Measurements from ENCODE around the gene PSMC5.

PSMC5 gene

GRCh38 chr17:63840591-63841349 lies 13.5 kb downstream of the PSMC5 start:
- H3K36me3 ChIP-seq (ENCODE audit: insufficient read depth, low read length) = peaks cover 6% of the 10 kb centered on the region; the same call in 1 of the 2 replicates
- H4K20me1 ChIP-seq (ENCODE audit: insufficient read depth, low read length, poor library complexity, severe bottlenecking) = peaks cover 40% of the 10 kb centered on the region
- H2AFZ ChIP-seq (ENCODE audit: low read length) = no peak overlapping the region
- H3K4me3 ChIP-seq (ENCODE audit: low read length, poor library complexity, severe bottlenecking) = peak overlapping the region; percentile 89
- H3F3A ChIP-seq (ENCODE audit: low read depth) = peaks cover 10% of the 10 kb centered on the region
- no peaks in the 10 kb centered on the region for H3K9me3 ChIP-seq (ENCODE audit: insufficient read depth, low read depth, low read length)
- no peak for TF ChIP-seq CTCF (conservative IDR thresholded peaks at IDR 0.05; ENCODE audit: low read length)
- TF ChIP-seq EZH2phosphoT487 (IDR thresholded peaks at IDR 0.05; ENCODE audit: borderline replicate concordance) = no peak
- no peaks in the 10 kb centered on the region for H3K9me2 ChIP-seq (replicated peaks; ENCODE audit: low read depth, low read length)
- H3K79me2 ChIP-seq (ENCODE audit: insufficient read depth, low read length) = peaks cover 66% of the 10 kb centered on the region
- peak overlapping the region; percentile 85 for H3K4me2 ChIP-seq (ENCODE audit: low read depth, low read length, poor library complexity, severe bottlenecking)
- peak overlapping the region; percentile 97 for H3K9ac ChIP-seq (ENCODE audit: low read depth, low read length, poor library complexity, severe bottlenecking)
- peaks cover 46% of the 10 kb centered on the region for H3K4me1 ChIP-seq (ENCODE audit: insufficient read depth, low read length, poor library complexity, severe bottlenecking)
- no peaks in the 10 kb centered on the region for H3K27me3 ChIP-seq (ENCODE audit: insufficient read depth, low read length, poor library complexity, severe bottlenecking)

GRCh38 chr17:63841350-63842172 lies 14.3 kb downstream of the PSMC5 start:
- Histone ChIP-seq H3K9me2 (replicated peaks; ENCODE audit: low read depth, low read length) (no peaks in the 10 kb centered on the region), H3K9me3 (ENCODE audit: insufficient read depth, low read depth, low read length) (no peaks in the 10 kb centered on the region), H4K20me1 (ENCODE audit: insufficient read depth, low read length, poor library complexity, severe bottlenecking) (peaks cover 40% of the 10 kb centered on the region), H3K36me3 (ENCODE audit: insufficient read depth, low read length) (peaks cover 6% of the 10 kb centered on the region; the same call in 1 of the 2 replicates), H2AFZ (ENCODE audit: low read length) (peak overlapping the region; percentile 20; the same call in 1 of the 2 replicates), H3K27me3 (ENCODE audit: insufficient read depth, low read length, poor library complexity, severe bottlenecking) (no peaks in the 10 kb centered on the region), H3K9ac (ENCODE audit: low read depth, low read length, poor library complexity, severe bottlenecking) (peak overlapping the region; percentile 97), H3K4me1 (ENCODE audit: insufficient read depth, low read length, poor library complexity, severe bottlenecking) (peaks cover 46% of the 10 kb centered on the region), H3K79me2 (ENCODE audit: insufficient read depth, low read length) (peaks cover 61% of the 10 kb centered on the region), H3K4me2 (ENCODE audit: low read depth, low read length, poor library complexity, severe bottlenecking) (peak overlapping the region; percentile 85), H3F3A (ENCODE audit: low read depth) (peaks cover 10% of the 10 kb centered on the region), H3K4me3 (ENCODE audit: low read length, poor library complexity, severe bottlenecking) (peak overlapping the region; percentile 89)
- TF ChIP-seq EZH2phosphoT487 (IDR thresholded peaks at IDR 0.05; ENCODE audit: borderline replicate concordance) (no peak), CTCF (conservative IDR thresholded peaks at IDR 0.05; ENCODE audit: low read length) (no peak)

GRCh38 chr17:63842173-63842539 lies 14.9 kb downstream of the PSMC5 start:
- Histone ChIP-seq H3K9me2 (replicated peaks; ENCODE audit: low read depth, low read length) (no peaks in the 10 kb centered on the region), H3K4me2 (ENCODE audit: low read depth, low read length, poor library complexity, severe bottlenecking) (peak overlapping the region; percentile 85), H3K4me3 (ENCODE audit: low read length, poor library complexity, severe bottlenecking) (peak overlapping the region; percentile 89), H3K36me3 (ENCODE audit: insufficient read depth, low read length) (peaks cover under 1% of the 10 kb centered on the region; the same call in 1 of the 2 replicates), H3K27me3 (ENCODE audit: insufficient read depth, low read length, poor library complexity, severe bottlenecking) (no peaks in the 10 kb centered on the region), H3K9ac (ENCODE audit: low read depth, low read length, poor library complexity, severe bottlenecking) (peak overlapping the region; percentile 97), H4K20me1 (ENCODE audit: insufficient read depth, low read length, poor library complexity, severe bottlenecking) (peaks cover 40% of the 10 kb centered on the region), H3K79me2 (ENCODE audit: insufficient read depth, low read length) (peaks cover 55% of the 10 kb centered on the region), H2AFZ (ENCODE audit: low read length) (peak overlapping the region; percentile 20; the same call in 1 of the 2 replicates), H3F3A (ENCODE audit: low read depth) (peaks cover 10% of the 10 kb centered on the region), H3K4me1 (ENCODE audit: insufficient read depth, low read length, poor library complexity, severe bottlenecking) (peaks cover 46% of the 10 kb centered on the region), H3K9me3 (ENCODE audit: insufficient read depth, low read depth, low read length) (no peaks in the 10 kb centered on the region)
- TF ChIP-seq EZH2phosphoT487 (IDR thresholded peaks at IDR 0.05; ENCODE audit: borderline replicate concordance) = no peak
